ENCODE data around the gene GPR39.

GRCh38 chr2:132429351-132429750 is 12.7 kb downstream of the GPR39 start:
- TF ChIP-seq CTCF (IDR thresholded peaks at IDR 0.05) (no peak), POLR2A (IDR thresholded peaks at IDR 0.05) (no peak)
